GM12801 (cell line): ENCODE results near the gene PDILT.

Experiments used
- TF ChIP-seq, protein P1 (sequence below): IDR thresholded peaks from one replicate; pipeline ENCODE4 v1.5.1; 2011; ENCODE audit warnings: control low read depth; ENCODE audit not compliant: insufficient read length; ENCODE audit errors: extremely low read depth

Gene PDILT

DNA sequence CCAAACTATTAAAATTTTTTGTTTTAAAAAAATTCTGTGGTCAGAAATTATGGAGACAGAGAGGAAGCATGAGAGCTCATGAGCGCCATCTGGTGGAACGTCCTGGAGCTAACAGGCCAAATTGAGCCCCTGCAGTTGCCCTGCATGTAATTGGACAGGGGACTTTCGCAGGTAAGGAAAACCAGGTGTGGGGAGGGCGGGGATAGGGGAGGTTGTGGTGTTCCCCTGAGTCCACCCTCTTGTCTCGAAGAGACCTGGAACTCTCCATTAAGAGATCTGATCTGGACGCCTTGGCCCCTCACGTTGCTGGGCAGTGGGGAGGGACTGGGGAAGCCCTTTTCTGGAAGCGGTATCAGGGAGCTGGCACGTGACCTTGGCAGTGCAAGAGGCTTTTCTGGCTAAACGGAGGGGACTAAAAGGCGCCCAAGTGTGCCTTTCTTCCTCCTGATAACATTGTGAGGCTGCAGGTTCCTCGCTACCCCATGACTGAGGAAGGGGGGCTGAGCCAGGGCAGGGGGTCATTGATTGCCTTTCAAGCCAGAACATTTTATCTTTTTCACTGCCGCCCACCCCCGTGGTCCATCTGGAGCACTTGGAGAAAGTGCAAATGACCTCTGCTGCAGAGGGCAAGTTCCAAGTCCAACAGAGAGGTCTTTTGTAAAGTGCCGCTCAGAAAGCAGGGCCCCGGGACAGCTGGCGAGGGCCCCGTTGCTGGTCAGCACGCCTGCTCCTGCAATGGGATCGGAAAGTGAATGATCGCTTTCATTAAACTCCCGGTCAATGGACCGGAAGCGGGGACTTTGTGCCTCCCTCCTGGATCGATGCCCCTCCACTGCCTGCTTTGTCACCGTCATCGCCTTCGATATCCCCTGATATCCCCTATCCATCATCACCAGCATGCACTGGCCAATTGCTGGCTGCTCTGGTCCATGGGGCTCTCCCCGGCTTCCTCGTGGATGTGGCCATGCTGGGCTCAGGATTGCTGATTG, 18.4 kb downstream of the PDILT start:
- TF ChIP-seq, protein P1, sequence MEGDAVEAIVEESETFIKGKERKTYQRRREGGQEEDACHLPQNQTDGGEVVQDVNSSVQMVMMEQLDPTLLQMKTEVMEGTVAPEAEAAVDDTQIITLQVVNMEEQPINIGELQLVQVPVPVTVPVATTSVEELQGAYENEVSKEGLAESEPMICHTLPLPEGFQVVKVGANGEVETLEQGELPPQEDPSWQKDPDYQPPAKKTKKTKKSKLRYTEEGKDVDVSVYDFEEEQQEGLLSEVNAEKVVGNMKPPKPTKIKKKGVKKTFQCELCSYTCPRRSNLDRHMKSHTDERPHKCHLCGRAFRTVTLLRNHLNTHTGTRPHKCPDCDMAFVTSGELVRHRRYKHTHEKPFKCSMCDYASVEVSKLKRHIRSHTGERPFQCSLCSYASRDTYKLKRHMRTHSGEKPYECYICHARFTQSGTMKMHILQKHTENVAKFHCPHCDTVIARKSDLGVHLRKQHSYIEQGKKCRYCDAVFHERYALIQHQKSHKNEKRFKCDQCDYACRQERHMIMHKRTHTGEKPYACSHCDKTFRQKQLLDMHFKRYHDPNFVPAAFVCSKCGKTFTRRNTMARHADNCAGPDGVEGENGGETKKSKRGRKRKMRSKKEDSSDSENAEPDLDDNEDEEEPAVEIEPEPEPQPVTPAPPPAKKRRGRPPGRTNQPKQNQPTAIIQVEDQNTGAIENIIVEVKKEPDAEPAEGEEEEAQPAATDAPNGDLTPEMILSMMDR: peak; percentile 38

DNA sequence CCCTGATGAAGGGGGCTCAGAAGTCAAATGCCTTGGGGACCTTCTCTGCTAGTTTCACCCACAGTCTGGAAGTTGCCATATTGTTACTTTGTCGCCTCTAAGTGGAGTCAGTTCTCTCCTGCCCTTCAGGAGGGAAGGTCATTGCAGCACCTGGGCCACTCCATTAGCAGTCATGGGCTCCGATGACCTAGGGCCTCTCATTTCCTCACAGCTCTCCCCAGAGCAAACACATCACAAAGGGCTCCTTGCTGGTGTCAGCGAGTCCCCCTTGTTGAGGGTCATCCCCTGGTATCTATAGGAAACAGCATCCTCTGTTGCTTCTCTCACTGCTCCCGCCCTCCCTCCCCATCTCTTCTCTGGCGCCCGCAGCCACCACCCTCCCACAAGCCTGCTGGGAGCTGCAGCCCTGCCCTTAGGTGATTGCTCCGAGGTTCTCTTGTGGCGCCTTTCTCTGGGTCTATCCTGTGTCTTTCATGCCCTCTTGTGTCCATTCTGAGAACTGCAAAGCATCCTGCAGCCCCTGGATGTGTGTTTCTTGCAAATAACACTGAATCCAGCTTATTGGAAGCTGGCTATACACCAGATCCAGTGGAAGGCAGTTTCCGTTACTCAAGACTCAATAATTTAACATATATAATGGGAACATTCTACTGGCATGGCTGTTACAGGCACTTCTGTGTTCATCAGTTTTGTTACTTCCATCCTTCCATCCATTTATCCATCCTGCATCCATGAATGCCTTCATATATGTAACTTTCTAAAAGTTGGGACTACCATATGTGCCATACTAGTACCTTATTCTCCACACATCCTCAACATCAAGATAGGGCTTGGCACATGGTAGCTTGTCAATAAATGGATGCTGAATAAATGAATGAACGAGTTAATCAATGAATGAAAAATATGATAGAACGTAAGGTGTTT, 21.2 kb downstream of the PDILT start:
- TF ChIP-seq, protein P1: no peak

DNA sequence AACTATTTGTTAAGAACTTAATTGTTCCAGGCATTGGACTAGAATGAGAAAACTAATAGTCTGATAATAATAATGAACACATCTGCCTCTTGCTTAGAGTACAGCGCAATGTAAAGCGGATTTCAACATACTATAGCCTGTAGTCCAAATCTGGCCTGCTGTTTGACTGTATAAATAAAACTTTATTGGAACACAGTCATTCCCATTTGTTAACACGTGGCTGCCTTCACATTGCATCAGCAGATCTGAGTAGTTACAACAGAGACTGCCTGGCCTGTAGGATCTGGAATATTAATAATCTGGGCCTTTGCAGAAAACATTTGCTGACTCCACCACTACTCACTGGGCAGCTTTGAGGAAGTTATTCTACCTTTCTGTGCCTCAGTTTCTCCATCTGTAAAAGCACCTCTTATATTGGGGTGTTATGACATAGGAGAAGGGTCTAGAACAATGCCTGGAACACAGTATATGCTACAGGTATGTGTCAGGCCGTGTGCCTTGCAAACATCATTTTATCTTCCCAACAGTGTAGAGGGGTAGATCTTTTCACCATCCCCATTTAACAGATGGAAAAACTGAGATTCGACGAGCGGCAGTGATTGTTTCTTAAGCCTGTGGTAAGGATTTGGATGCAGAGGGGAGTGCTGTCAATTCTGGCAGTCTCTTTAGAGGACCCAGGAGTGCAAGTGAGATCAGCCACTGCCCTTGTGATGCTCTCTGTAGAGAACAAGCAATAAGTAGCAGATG, 22.2 kb downstream of the PDILT start:
- TF ChIP-seq, protein P1: no peak

DNA sequence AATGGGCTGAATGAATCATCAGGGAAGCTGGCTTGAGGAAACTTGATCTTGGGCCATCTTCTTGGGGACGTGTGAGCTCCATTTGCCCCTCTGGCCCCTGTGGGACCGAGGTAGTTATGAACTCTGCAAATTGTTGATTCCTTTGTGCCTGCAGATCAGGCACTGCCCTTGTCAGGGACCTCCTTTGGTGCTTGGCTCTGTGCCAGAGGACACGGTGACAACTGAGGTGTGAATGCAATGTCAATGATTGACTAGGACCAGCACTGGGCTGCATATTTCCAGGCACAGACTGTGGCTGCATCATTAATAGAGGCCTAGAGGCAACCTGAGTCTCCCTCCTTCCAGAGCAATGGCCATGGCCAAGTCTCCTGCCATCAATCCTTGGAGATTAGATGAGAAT, 23.8 kb downstream of the PDILT start:
- TF ChIP-seq, protein P1: no peak

DNA sequence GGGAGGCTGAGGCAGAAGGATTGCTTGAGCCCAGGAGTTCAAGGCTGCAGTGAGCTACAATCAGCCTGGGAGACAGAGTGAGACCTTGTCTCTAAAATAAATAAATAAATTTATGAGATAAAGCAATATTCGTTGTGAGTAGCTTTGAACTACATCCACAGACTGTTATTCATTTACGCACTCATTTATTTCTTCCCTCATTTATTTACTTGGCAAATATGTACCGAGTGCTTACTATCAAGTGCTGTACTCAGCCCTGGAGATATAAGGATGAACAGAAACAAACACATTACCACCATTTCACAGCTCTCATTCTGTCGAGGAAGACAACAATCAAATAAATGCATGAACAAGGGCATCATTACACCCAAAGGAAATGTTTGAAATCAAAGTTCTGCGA, 27.4 kb downstream of the PDILT start:
- TF ChIP-seq, protein P1: no peak

DNA sequence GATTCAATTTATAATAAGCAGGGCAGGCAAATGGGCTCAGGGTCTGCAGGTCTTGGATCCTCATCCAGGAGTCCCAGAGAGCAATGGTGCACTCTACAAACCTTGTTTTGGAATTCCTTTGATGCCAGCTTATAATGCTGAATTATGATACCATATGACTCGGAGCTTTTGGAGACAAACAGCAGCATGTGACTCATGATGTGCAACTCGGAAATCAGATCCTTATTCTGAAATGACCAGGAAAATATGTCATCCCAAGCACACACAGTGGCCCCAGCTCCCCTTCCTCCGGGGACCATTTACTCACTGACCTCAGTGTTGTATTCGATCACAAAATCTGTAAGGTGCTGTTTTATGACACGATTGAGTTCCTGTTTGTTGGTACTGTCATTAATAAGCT, 31.8 kb downstream of the PDILT start:
- TF ChIP-seq, protein P1: no peak
